DLD1 (cell line): Measurements from ENCODE around the gene SLC6A3.

Source experiments
- in situ Hi-C: cut with HindIII; loops from 2 replicates; pipeline ENCODE4 v1.10.0; 2017; ENCODE audit warnings: low sequenced_read_pairs

Gene SLC6A3

GRCh38 chr5:1411099-1411498, 34.1 kb downstream of the SLC6A3 start:
- in situ Hi-C loops: no loop called here

GRCh38 chr5:1410156-1411014, 34.9 kb downstream of the SLC6A3 start:
- in situ Hi-C loops: no loop called here

- in situ Hi-C loops: no loop called here
Measured at GRCh38 chr5:1409381-1410110, 35.7 kb downstream of the SLC6A3 start.

GRCh38 chr5:1406681-1407640, 38.3 kb downstream of the SLC6A3 start:
- in situ Hi-C loops: no loop called here

GRCh38 chr5:1405539-1406530, 39.4 kb downstream of the SLC6A3 start:
- in situ Hi-C loops: no loop called here

- in situ Hi-C loops: no loop called here
Measured at GRCh38 chr5:1405121-1405520, 40.1 kb downstream of the SLC6A3 start.

- in situ Hi-C loops: no loop called here
Measured at GRCh38 chr5:1404062-1404461, 41.2 kb downstream of the SLC6A3 start.

- in situ Hi-C loops: no loop called here
Measured at GRCh38 chr5:1402611-1403255, 42.5 kb downstream of the SLC6A3 start.

- in situ Hi-C loops: no loop called here
Measured at GRCh38 chr5:1401536-1402138, 43.6 kb downstream of the SLC6A3 start.

GRCh38 chr5:1400936-1401335, 44.3 kb downstream of the SLC6A3 start:
- in situ Hi-C loops: no loop called here

- in situ Hi-C loops: no loop called here
Measured at GRCh38 chr5:1400211-1400855, 44.9 kb downstream of the SLC6A3 start.

GRCh38 chr5:1399737-1400136, 45.5 kb downstream of the SLC6A3 start:
- in situ Hi-C loops: no loop called here

GRCh38 chr5:1396293-1396816, 48.9 kb downstream of the SLC6A3 start:
- in situ Hi-C loops: no loop called here

- in situ Hi-C loops: no loop called here
Measured at GRCh38 chr5:1394881-1395860, 50.1 kb downstream of the SLC6A3 start.

- in situ Hi-C loops: no loop called here
Measured at GRCh38 chr5:1393571-1394501, 51.4 kb downstream of the SLC6A3 start.
